Small intestine (tissue), 7 donors: ENCODE measurements around the gene OCA2. TPM values are rescaled to one million over a fixed set of nuclear protein-coding genes. Genes with fewer than 3 reads are reported as not detected.

ENCODE experiments used
- DNase-seq, 2 donors: peaks; one replicate each; pipeline versions ENCODE4 v3.0.0 to v3.0.0-alpha.2; 2013
- FAIRE-seq: peaks from 2 replicates; lab custom pipeline; 2012; peaks lifted over from hg19 to GRCh38; lab: Jason Lieb, UNC
- H3K27ac ChIP-seq, 3 donors: one replicate each; pipeline ENCODE4 v1.5.1; 2013; ENCODE audit warnings: low read length in 2 of 3, mild to moderate bottlenecking in 2 of 3, control low read depth in 1 of 3, inconsistent platforms in 1 of 3, low read depth in 1 of 3, moderate library complexity in 1 of 3
- H3K27me3 ChIP-seq, 3 donors: one replicate each; pipeline ENCODE4 v1.6.1; 2013; ENCODE audit warnings: low read length in 3 of 3, inconsistent platforms in 1 of 3; ENCODE audit not compliant: control insufficient read depth in 3 of 3, insufficient read depth in 3 of 3
- H3K36me3 ChIP-seq, 3 donors: one replicate each; pipeline ENCODE4 v1.6.1; 2013; ENCODE audit warnings: low read length in 3 of 3, inconsistent platforms in 1 of 3, low read depth in 1 of 3, mild to moderate bottlenecking in 1 of 3, moderate library complexity in 1 of 3; ENCODE audit not compliant: control insufficient read depth in 3 of 3, insufficient read depth in 2 of 3
- H3K4me1 ChIP-seq, 3 donors: one replicate each; pipeline ENCODE4 v1.6.1; 2013; ENCODE audit warnings: low read length in 2 of 3, inconsistent platforms in 1 of 3, low read depth in 1 of 3, mild to moderate bottlenecking in 1 of 3, moderate library complexity in 1 of 3; ENCODE audit not compliant: control insufficient read depth in 3 of 3, insufficient read depth in 2 of 3
- H3K4me3 ChIP-seq, 3 donors: one replicate each; pipeline ENCODE4 v1.5.1; 2013; ENCODE audit warnings: low read length in 3 of 3, control low read depth in 1 of 3, inconsistent platforms in 1 of 3, low read depth in 1 of 3, mild to moderate bottlenecking in 1 of 3, moderate library complexity in 1 of 3
- H3K9me3 ChIP-seq, 2 donors: one replicate each; pipeline ENCODE4 v1.6.1; 2013; ENCODE audit warnings: low read depth in 1 of 2, low read length in 1 of 2; ENCODE audit not compliant: control insufficient read depth in 2 of 2, insufficient read depth in 1 of 2
- WGBS, 3 donors: extraction: QIAGEN DNeasy Blood & Tissue Kit; methylation state at CpG; one replicate each; pipeline ENCODE4 v1.1.7; 2013; 5-methylcytosine and 5-hydroxymethylcytosine counted together
- polyA plus RNA-seq, 4 donors: library from polyadenylated mRNA; stranded (reverse) in 3 of 4; unstranded in 1 of 4; fragments of 200-250 nt in 3 of 4; fragments of 120-200 nt in 1 of 4; gene quantifications; one replicate each; pipeline versions ENCODE4 v1.2.1 to v1.2.3, GENCODE V29; 2013
- donor health status: healthy with polysubstance abuse.
- donor health status: control.
- donor health status: control.
- donor health status: Bipolar disorder and iron deficiency.
- donor health status: healthy.

Gene OCA2
- polyA plus RNA-seq, 4 donors: 0.07 to 5.9 TPM; not detected in 2

- no peak overlapping the region for H3K4me3 ChIP-seq
- WGBS, 3 donors: 85 to 91% (median 88%) methylated on average over 3 of the region's 3 CpGs
- no peaks in the 10 kb centered on the region for H3K4me1 ChIP-seq
- peaks cover 3 to 4% of the 10 kb centered on the region in 2 donors for H3K9me3 ChIP-seq
- DNase-seq (no peak), FAIRE-seq (no peak)
- H3K27me3 ChIP-seq: no peaks in the 10 kb centered on the region
- H3K27ac ChIP-seq: no peak overlapping the region
- H3K36me3 ChIP-seq: no peaks in the 10 kb centered on the region
Measured at GRCh38 chr15:27932600-27932999, 166.5 kb downstream of the OCA2 start.

DNA sequence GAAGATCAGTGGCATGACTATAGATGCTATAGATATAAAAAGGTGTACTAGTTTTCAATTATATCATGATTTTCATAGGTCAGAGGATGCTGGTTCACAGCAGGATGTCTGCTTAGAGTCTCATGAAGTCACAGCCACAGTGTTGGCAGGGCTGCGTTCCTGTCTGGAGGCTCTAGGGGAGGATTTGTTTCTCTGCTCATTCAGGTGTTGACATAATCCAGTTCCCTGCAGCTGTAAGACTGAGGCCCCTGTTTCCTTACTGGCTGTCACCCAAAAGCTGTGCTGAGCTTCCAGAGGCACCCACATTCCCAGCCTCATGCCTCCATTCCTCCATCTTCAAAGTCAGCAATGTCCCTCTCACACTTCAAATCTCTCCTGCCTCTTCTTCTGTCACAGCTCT, 170.7 kb downstream of the OCA2 start:
- 56 to 75% (median 57%) methylated on average over 1 of the region's 1 CpG for WGBS, 3 donors
- H3K27me3 ChIP-seq: no peaks in the 10 kb centered on the region
- DNase-seq (no peak), FAIRE-seq (no peak)
- no peak overlapping the region for H3K4me3 ChIP-seq
- peaks cover 2 to 3% of the 10 kb centered on the region in 2 donors for H3K9me3 ChIP-seq
- no peaks in the 10 kb centered on the region for H3K36me3 ChIP-seq
- no peak overlapping the region for H3K27ac ChIP-seq
- H3K4me1 ChIP-seq: no peaks in the 10 kb centered on the region

- no peak for DNase-seq
- Histone ChIP-seq H3K9me3 (no peaks in the 10 kb centered on the region), H3K36me3 (no peaks in the 10 kb centered on the region), H3K4me3 (no peak overlapping the region), H3K27me3 (no peaks in the 10 kb centered on the region), H3K27ac (no peak overlapping the region), H3K4me1 (no peaks in the 10 kb centered on the region)
- WGBS, 3 donors: 78 to 81% (median 79%) methylated on average over 3 of the region's 3 CpGs
- FAIRE-seq: no peak
Measured at GRCh38 chr15:27912283-27912682, 186.8 kb downstream of the OCA2 start.

GRCh38 chr15:27906802-27907201, 192.3 kb downstream of the OCA2 start:
- Histone ChIP-seq H3K27me3 (no peaks in the 10 kb centered on the region), H3K4me3 (no peak overlapping the region), H3K27ac (no peak overlapping the region), H3K36me3 (no peaks in the 10 kb centered on the region), H3K9me3 (peaks cover 0 to 2% of the 10 kb centered on the region in 2 donors), H3K4me1 (no peaks in the 10 kb centered on the region)
- WGBS, 3 donors: 75 to 93% (median 90%) methylated on average over 4 of the region's 4 CpGs
- no peak for DNase-seq
- no peak for FAIRE-seq

DNA sequence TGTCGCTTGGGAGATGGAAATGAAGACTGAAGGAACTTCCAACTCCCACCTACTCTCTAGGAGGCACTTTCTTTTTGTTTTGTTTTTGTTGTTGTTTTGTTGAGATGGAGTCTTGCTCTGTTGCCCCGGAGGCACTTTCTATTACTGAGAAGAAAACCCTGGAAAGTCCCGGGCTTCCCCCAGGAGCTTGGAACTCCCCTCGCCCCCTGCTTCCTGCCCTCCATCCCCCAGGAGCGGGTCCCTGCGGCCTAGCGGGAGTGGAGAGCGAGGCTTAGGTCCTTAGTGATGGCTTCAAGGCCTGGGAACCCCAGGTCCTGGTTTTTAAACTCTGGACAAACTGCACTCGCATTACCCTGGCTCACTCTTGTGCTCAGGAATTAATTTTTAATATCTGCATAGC, 195.7 kb downstream of the OCA2 start:
- DNase-seq (no peak), FAIRE-seq (no peak)
- peaks cover 0 to 6% of the 10 kb centered on the region in 2 donors for H3K9me3 ChIP-seq
- H3K27ac ChIP-seq: no peak overlapping the region
- no peaks in the 10 kb centered on the region for H3K4me1 ChIP-seq
- no peaks in the 10 kb centered on the region for H3K36me3 ChIP-seq
- H3K27me3 ChIP-seq: no peaks in the 10 kb centered on the region
- no peak overlapping the region for H3K4me3 ChIP-seq
- 83 to 85% (median 84%) methylated on average over 9 of the region's 9 CpGs for WGBS, 3 donors

DNA sequence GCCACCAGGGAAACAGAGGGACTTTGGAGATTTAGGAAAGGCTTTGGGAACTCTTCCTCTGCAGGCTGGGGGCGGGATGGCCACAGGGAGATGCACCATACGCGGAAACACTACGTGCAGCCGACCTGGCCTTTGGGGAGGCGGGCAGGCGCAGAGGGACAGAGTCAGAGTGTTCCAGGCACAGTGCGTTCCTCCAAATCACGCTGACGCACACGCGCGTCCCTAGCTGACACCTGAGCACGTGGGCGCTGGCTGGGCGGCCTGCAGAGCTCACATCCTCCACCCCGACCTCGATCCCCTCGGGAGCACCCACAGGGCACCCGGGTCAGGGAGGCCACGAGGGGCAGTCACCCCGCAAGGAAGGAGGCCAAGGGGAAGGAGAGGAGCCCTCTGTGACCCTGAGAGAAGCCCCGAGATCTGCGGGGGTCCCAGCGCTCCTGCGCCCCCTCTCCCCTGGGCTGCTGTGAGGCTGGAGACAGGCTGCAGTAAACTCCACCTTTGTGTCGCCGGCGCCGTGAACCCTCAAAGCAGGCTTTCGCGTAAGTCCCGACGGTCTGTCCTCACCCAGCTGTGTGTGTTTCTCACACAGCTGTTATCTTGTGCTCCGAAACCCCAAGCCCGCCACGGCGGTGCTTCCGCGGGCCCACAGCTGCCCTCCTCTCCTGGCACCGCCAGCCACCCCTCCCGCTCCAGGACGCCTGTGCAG, 196.3 kb downstream of the OCA2 start:
- FAIRE-seq (no peak), DNase-seq (no peak)
- 84 to 90% (median 88%) methylated on average over 42 to 43 of the region's 43 CpGs for WGBS, 3 donors
- H3K27ac ChIP-seq: no peak overlapping the region
- H3K36me3 ChIP-seq: no peaks in the 10 kb centered on the region
- H3K4me1 ChIP-seq: no peaks in the 10 kb centered on the region
- H3K4me3 ChIP-seq: no peak overlapping the region
- no peaks in the 10 kb centered on the region for H3K27me3 ChIP-seq
- H3K9me3 ChIP-seq: peaks cover 0 to 6% of the 10 kb centered on the region in 2 donors

DNA sequence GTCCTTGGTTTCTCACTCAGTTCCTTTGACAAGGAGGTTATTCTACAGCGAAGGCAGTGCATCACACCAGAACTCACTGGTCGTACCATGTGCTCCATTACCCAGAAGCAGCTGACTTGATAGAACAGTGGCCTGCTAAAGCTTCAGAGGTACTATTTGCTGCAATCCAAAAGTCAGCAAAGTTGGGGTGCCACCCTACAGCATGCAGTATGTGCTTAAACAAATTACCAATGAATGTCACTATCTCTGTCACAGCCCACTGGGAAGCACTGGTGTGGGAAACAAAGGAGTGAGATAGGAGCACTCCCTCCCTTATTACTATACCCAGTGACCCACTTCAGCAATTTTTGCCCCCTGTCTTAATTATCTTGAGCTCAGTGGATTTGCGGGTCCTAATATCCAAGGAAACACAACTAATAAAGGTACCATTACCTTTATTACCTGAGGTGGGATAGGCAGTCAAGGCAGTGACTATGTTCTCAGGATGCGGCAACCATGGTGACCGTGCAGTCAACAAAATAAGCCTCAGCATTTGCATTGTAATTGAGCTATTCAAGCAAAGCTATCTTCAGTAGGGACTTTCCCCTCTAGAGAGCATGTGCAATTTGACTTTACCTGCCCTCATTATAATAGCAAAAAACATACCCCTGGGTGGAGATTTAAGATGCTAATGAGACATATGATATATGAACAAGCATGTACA, 199.4 kb downstream of the OCA2 start:
- no peaks in the 10 kb centered on the region for H3K36me3 ChIP-seq
- H3K4me3 ChIP-seq: no peak overlapping the region
- H3K27ac ChIP-seq: no peak overlapping the region
- peaks cover 5 to 8% of the 10 kb centered on the region in 2 donors for H3K9me3 ChIP-seq
- no peaks in the 10 kb centered on the region for H3K4me1 ChIP-seq
- DNase-seq: no peak
- no peaks in the 10 kb centered on the region for H3K27me3 ChIP-seq
- no peak for FAIRE-seq
- 93% methylated on average over 5 of the region's 5 CpGs for WGBS, 3 donors

- 71 to 84% (median 77%) methylated on average over 9 of the region's 9 CpGs for WGBS, 3 donors
- Histone ChIP-seq H3K9me3 (peaks cover 6 to 15% of the 10 kb centered on the region in 2 donors), H3K27ac (no peak overlapping the region), H3K27me3 (no peaks in the 10 kb centered on the region), H3K4me1 (no peaks in the 10 kb centered on the region), H3K36me3 (no peaks in the 10 kb centered on the region), H3K4me3 (no peak overlapping the region)
- FAIRE-seq (no peak), DNase-seq (no peak)
Measured at GRCh38 chr15:27897481-27897880, 201.6 kb downstream of the OCA2 start.
